Measurements from ENCODE around the gene YEATS2.
"Not testable (repeated sequence)": the region's sequence is repeated elsewhere in the genome, so short reads cannot be mapped to it uniquely, and the experiment has no call there.

The YEATS2 gene

GRCh38 chr3:183769453-183769852, 71.9 kb downstream of the YEATS2 start:
- Histone ChIP-seq H3K9me3 (ENCODE audit: control insufficient read depth in 1 of 2, low read length in 2 of 2) (no peaks in the 10 kb centered on the region), H3K4me3 (ENCODE audit: low read depth in 1 of 2, low read length in 2 of 2) (no peak overlapping the region), H3K36me3 (ENCODE audit: control insufficient read depth in 1 of 2, insufficient read depth in 2 of 2, low read length in 2 of 2) (peaks cover 22 to 28% of the 10 kb centered on the region in 2 donors), H3K9ac (ENCODE audit: low read depth in 1 of 2, low read length in 2 of 2) (no peak overlapping the region), H3K27me3 (ENCODE audit: control insufficient read depth in 1 of 2, insufficient read depth in 2 of 2, low read length in 2 of 2) (no peaks in the 10 kb centered on the region), H3K4me1 (ENCODE audit: control insufficient read depth in 1 of 2, insufficient read depth in 2 of 2, low read length in 2 of 2) (peaks cover 4 to 6% of the 10 kb centered on the region in 2 donors), H3K27ac (ENCODE audit: low read depth, low read length) (no peak overlapping the region)

GRCh38 chr3:183774631-183775030, 77.0 kb downstream of the YEATS2 start:
- H3K27ac ChIP-seq (ENCODE audit: low read depth, low read length), result no peak overlapping the region
- peaks cover 23 to 41% of the 10 kb centered on the region in 2 donors for H3K36me3 ChIP-seq (ENCODE audit: control insufficient read depth in 1 of 2, insufficient read depth in 2 of 2, low read length in 2 of 2)

DNA sequence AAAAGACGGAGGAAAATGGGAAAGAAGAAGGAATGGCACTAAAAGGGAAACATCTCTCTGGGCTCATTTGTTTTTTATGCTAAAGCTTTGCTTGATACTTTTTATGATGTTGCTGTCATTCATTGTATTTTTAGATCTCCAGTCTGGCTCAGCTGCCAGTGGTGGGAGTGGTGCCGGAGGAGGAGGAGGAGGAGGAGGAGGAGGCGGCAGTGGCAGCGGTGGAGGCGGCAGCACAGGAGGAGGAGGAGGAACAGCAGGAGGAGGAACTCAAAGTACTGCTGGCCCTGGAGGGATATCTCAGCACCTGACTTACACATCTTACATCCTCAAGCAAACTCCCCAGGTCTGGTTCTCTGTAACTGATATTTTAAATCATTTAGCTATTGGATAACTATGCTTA, 78.2 kb downstream of the YEATS2 start:
- Histone ChIP-seq H3K9ac (ENCODE audit: low read depth in 1 of 2, low read length in 2 of 2) (no peak overlapping the region), H3K9me3 (ENCODE audit: control insufficient read depth in 1 of 2, low read length in 2 of 2) (no peaks in the 10 kb centered on the region), H3K36me3 (ENCODE audit: control insufficient read depth in 1 of 2, insufficient read depth in 2 of 2, low read length in 2 of 2) (peaks cover 26 to 49% of the 10 kb centered on the region in 2 donors), H3K4me1 (ENCODE audit: control insufficient read depth in 1 of 2, insufficient read depth in 2 of 2, low read length in 2 of 2) (peaks cover 0 to 9% of the 10 kb centered on the region in 2 donors), H3K4me3 (ENCODE audit: low read depth in 1 of 2, low read length in 2 of 2) (no peak overlapping the region), H3K27me3 (ENCODE audit: control insufficient read depth in 1 of 2, insufficient read depth in 2 of 2, low read length in 2 of 2) (no peaks in the 10 kb centered on the region), H3K27ac (ENCODE audit: low read depth, low read length) (no peak overlapping the region)

More at GRCh38 chr3:183774631-183775030, 77.0 kb downstream of the YEATS2 start:
- Histone ChIP-seq H3K4me3 (ENCODE audit: low read depth in 1 of 2, low read length in 2 of 2) (no peak overlapping the region), H3K9ac (ENCODE audit: low read depth in 1 of 2, low read length in 2 of 2) (no peak overlapping the region), H3K4me1 (ENCODE audit: control insufficient read depth in 1 of 2, insufficient read depth in 2 of 2, low read length in 2 of 2) (peaks cover 0 to 9% of the 10 kb centered on the region in 2 donors), H3K9me3 (ENCODE audit: control insufficient read depth in 1 of 2, low read length in 2 of 2) (no peaks in the 10 kb centered on the region), H3K27me3 (ENCODE audit: control insufficient read depth in 1 of 2, insufficient read depth in 2 of 2, low read length in 2 of 2) (no peaks in the 10 kb centered on the region)

GRCh38 chr3:183776451-183776850, 78.9 kb downstream of the YEATS2 start:
- peaks cover 30 to 55% of the 10 kb centered on the region in 2 donors for H3K36me3 ChIP-seq (ENCODE audit: control insufficient read depth in 1 of 2, insufficient read depth in 2 of 2, low read length in 2 of 2)
- H3K4me3 ChIP-seq (ENCODE audit: low read depth in 1 of 2, low read length in 2 of 2); H3K4me1 ChIP-seq (ENCODE audit: control insufficient read depth in 1 of 2, insufficient read depth in 2 of 2, low read length in 2 of 2); H3K9ac ChIP-seq (ENCODE audit: low read depth in 1 of 2, low read length in 2 of 2); H3K27ac ChIP-seq (ENCODE audit: low read depth, low read length); H3K27me3 ChIP-seq (ENCODE audit: control insufficient read depth in 1 of 2, insufficient read depth in 2 of 2, low read length in 2 of 2); H3K9me3 ChIP-seq (ENCODE audit: control insufficient read depth in 1 of 2, low read length in 2 of 2): not testable (repeated sequence)

- Histone ChIP-seq H3K9ac (ENCODE audit: low read depth in 1 of 2, low read length in 2 of 2) (no peak overlapping the region), H3K27ac (ENCODE audit: low read depth, low read length) (no peak overlapping the region), H3K9me3 (ENCODE audit: control insufficient read depth in 1 of 2, low read length in 2 of 2) (no peaks in the 10 kb centered on the region), H3K4me1 (ENCODE audit: control insufficient read depth in 1 of 2, insufficient read depth in 2 of 2, low read length in 2 of 2) (peaks cover 0 to 9% of the 10 kb centered on the region in 2 donors), H3K4me3 (ENCODE audit: low read depth in 1 of 2, low read length in 2 of 2) (no peak overlapping the region), H3K36me3 (ENCODE audit: control insufficient read depth in 1 of 2, insufficient read depth in 2 of 2, low read length in 2 of 2) (peaks cover 30 to 56% of the 10 kb centered on the region in 2 donors), H3K27me3 (ENCODE audit: control insufficient read depth in 1 of 2, insufficient read depth in 2 of 2, low read length in 2 of 2) (no peaks in the 10 kb centered on the region)
These were observed 79.5 kb downstream of the YEATS2 start for GRCh38 chr3:183777016-183777618.

DNA sequence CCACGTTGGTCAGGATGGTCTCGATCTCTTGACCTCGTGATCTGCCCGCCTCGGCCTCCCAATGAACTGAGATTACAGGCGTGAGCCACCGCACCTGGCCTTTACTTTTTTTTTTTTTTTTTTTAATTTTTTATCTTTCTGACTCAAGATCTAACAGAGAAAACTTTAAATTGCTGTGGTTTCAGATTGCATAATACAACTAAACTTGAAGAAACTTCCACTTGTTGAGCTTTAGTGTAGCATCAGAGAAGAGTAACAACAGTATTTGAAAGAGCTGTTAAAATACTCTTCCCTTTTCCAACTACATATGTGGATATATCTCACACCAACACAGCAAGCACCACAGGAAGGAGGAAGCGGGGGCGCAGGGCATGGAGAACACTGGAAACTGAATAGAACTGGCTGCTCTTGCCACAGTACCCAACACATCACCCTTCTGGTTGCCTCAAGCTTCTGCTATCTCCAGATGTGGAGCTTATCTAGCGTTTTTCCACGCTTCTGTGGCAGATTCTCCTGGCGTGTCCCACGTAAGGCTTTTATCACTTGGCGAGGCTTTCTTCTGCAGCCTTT, 82.4 kb downstream of the YEATS2 start:
- H3K27ac ChIP-seq (ENCODE audit: low read depth, low read length), result no peak overlapping the region
- H3K4me1 ChIP-seq (ENCODE audit: control insufficient read depth in 1 of 2, insufficient read depth in 2 of 2, low read length in 2 of 2), result peaks cover 0 to 9% of the 10 kb centered on the region in 2 donors
- H3K4me3 ChIP-seq (ENCODE audit: low read depth in 1 of 2, low read length in 2 of 2), result no peak overlapping the region
- no peaks in the 10 kb centered on the region for H3K9me3 ChIP-seq (ENCODE audit: control insufficient read depth in 1 of 2, low read length in 2 of 2)
- peaks cover 15 to 43% of the 10 kb centered on the region in 2 donors for H3K36me3 ChIP-seq (ENCODE audit: control insufficient read depth in 1 of 2, insufficient read depth in 2 of 2, low read length in 2 of 2)
- H3K27me3 ChIP-seq (ENCODE audit: control insufficient read depth in 1 of 2, insufficient read depth in 2 of 2, low read length in 2 of 2), result no peaks in the 10 kb centered on the region
- no peak overlapping the region for H3K9ac ChIP-seq (ENCODE audit: low read depth in 1 of 2, low read length in 2 of 2)

DNA sequence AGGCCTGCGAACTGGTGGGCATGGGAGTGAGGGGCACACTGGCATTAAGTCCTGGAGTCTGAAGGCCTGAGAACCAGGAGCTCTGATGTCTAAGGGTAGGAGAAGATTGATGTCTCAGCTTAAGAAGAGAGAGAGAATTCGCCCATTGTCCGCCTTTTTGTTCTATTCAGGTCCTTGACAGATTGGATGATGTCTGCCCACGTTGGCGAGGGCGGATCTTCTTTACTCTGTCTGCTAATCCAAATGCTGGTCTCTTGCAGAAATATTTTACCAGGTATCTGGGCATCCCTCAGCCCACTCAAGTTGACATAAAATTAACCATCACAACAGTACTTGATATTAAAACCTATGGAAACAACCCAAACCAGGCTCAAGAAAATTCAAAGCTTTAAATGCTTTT, 83.6 kb downstream of the YEATS2 start:
- Histone ChIP-seq H3K4me3 (ENCODE audit: low read depth in 1 of 2, low read length in 2 of 2) (no peak overlapping the region), H3K27me3 (ENCODE audit: control insufficient read depth in 1 of 2, insufficient read depth in 2 of 2, low read length in 2 of 2) (no peaks in the 10 kb centered on the region), H3K36me3 (ENCODE audit: control insufficient read depth in 1 of 2, insufficient read depth in 2 of 2, low read length in 2 of 2) (peaks cover 18 to 47% of the 10 kb centered on the region in 2 donors), H3K4me1 (ENCODE audit: control insufficient read depth in 1 of 2, insufficient read depth in 2 of 2, low read length in 2 of 2) (no peaks in the 10 kb centered on the region), H3K9me3 (ENCODE audit: control insufficient read depth in 1 of 2, low read length in 2 of 2) (no peaks in the 10 kb centered on the region), H3K27ac (ENCODE audit: low read depth, low read length) (no peak overlapping the region), H3K9ac (ENCODE audit: low read depth in 1 of 2, low read length in 2 of 2) (no peak overlapping the region)

GRCh38 chr3:183782576-183783276, 85.1 kb downstream of the YEATS2 start:
- Histone ChIP-seq H3K27me3 (ENCODE audit: control insufficient read depth in 1 of 2, insufficient read depth in 2 of 2, low read length in 2 of 2) (no peaks in the 10 kb centered on the region), H3K27ac (ENCODE audit: low read depth, low read length) (no peak overlapping the region), H3K4me1 (ENCODE audit: control insufficient read depth in 1 of 2, insufficient read depth in 2 of 2, low read length in 2 of 2) (no peaks in the 10 kb centered on the region), H3K4me3 (ENCODE audit: low read depth in 1 of 2, low read length in 2 of 2) (no peak overlapping the region), H3K9ac (ENCODE audit: low read depth in 1 of 2, low read length in 2 of 2) (no peak overlapping the region), H3K9me3 (ENCODE audit: control insufficient read depth in 1 of 2, low read length in 2 of 2) (no peaks in the 10 kb centered on the region), H3K36me3 (ENCODE audit: control insufficient read depth in 1 of 2, insufficient read depth in 2 of 2, low read length in 2 of 2) (peaks cover 19 to 53% of the 10 kb centered on the region in 2 donors)

GRCh38 chr3:183784503-183784902, 86.9 kb downstream of the YEATS2 start:
- H3K4me3 ChIP-seq (ENCODE audit: low read depth in 1 of 2, low read length in 2 of 2); H3K9me3 ChIP-seq (ENCODE audit: control insufficient read depth in 1 of 2, low read length in 2 of 2); H3K27ac ChIP-seq (ENCODE audit: low read depth, low read length); H3K4me1 ChIP-seq (ENCODE audit: control insufficient read depth in 1 of 2, insufficient read depth in 2 of 2, low read length in 2 of 2); H3K27me3 ChIP-seq (ENCODE audit: control insufficient read depth in 1 of 2, insufficient read depth in 2 of 2, low read length in 2 of 2); H3K9ac ChIP-seq (ENCODE audit: low read depth in 1 of 2, low read length in 2 of 2): not testable (repeated sequence)
- peaks cover 15 to 45% of the 10 kb centered on the region in 2 donors for H3K36me3 ChIP-seq (ENCODE audit: control insufficient read depth in 1 of 2, insufficient read depth in 2 of 2, low read length in 2 of 2)

DNA sequence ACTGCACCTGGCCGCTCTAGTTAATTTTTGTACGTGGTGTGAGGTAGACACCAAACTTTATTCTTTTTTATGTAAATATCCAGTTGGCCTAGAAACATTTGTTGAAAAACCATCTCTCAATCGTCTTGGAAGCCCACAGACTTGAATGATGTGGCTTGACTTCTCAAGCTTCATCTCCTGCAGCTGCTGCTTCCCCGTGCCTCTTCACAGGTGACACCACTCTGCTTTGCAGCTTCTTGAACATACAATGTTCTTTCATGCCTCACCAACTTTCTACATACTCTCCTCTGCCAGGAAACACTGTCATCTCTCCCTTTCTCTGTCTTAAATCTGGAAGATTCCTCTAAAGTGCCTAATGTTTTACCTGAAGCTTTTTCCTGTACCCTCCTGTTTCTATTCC, 92.2 kb downstream of the YEATS2 start:
- H3K27ac ChIP-seq (ENCODE audit: low read depth, low read length), result no peak overlapping the region
- H3K27me3 ChIP-seq (ENCODE audit: control insufficient read depth in 1 of 2, insufficient read depth in 2 of 2, low read length in 2 of 2), result no peaks in the 10 kb centered on the region
- no peaks in the 10 kb centered on the region for H3K4me1 ChIP-seq (ENCODE audit: control insufficient read depth in 1 of 2, insufficient read depth in 2 of 2, low read length in 2 of 2)
- H3K36me3 ChIP-seq (ENCODE audit: control insufficient read depth in 1 of 2, insufficient read depth in 2 of 2, low read length in 2 of 2), result peaks cover 7 to 50% of the 10 kb centered on the region in 2 donors
- H3K9ac ChIP-seq (ENCODE audit: low read depth in 1 of 2, low read length in 2 of 2), result no peak overlapping the region
- no peak overlapping the region for H3K4me3 ChIP-seq (ENCODE audit: low read depth in 1 of 2, low read length in 2 of 2)
- H3K9me3 ChIP-seq (ENCODE audit: control insufficient read depth in 1 of 2, low read length in 2 of 2), result no peaks in the 10 kb centered on the region

Data from duodenal mucosa (tissue), 2 donors.